Dermis microvascular lymphatic vessel endothelial cell (primary cell): ENCODE measurements around the gene TBC1D17. TPM values are rescaled to one million over a fixed set of nuclear protein-coding genes. Genes with fewer than 3 reads are reported as not detected.

Experiments used
- DNase-seq, 2 donors: peaks; one replicate each; pipeline versions ENCODE4 v3.0.0 to v3.0.0-alpha.2; 2010; ENCODE audit warnings: low read depth in 2 of 2
- total RNA-seq: library from RNA; depleted of rRNA; stranded (reverse); fragments of >200 nt; gene quantifications from 2 replicates; pipeline ENCODE4 v1.2.1, GENCODE V29; 2014

The TBC1D17 gene
- total RNA-seq, 1 donor from 2014 or later, result 7.6 TPM

- DNase-seq, result peak in 1 of 2 donors; percentile 47
These were observed 29.5 kb upstream of the TBC1D17 start for GRCh38 chr19:49847731-49848696.

- no peak for DNase-seq
These were observed 28.6 kb upstream of the TBC1D17 start for GRCh38 chr19:49848938-49849337.

GRCh38 chr19:49849433-49850220, 27.9 kb upstream of the TBC1D17 start:
- DNase-seq, result no peak

DNA sequence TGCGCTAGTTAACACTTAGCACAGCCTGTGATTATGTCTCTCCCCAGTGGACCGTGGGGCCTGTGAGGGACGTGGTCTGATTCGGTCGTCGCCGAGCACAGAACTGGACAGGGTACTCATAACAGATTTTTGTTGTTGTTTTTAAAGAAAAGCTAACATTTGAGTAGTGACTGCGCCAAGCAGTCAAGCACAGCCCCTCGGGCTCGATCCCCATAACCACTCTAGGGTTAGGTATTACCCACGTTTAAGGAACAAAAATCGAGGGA, 27.3 kb upstream of the TBC1D17 start:
- no peak for DNase-seq

GRCh38 chr19:49850487-49851342, 26.8 kb upstream of the TBC1D17 start, which contains the start of gene PTOV1:
Gene PTOV1 (plus strand): TSS chr19:49851159.
- DNase-seq, result peak; percentile 82 to 94

GRCh38 chr19:49851456-49852259, 25.8 kb upstream of the TBC1D17 start:
- peak in 1 of 2 donors; percentile 75 for DNase-seq

DNA sequence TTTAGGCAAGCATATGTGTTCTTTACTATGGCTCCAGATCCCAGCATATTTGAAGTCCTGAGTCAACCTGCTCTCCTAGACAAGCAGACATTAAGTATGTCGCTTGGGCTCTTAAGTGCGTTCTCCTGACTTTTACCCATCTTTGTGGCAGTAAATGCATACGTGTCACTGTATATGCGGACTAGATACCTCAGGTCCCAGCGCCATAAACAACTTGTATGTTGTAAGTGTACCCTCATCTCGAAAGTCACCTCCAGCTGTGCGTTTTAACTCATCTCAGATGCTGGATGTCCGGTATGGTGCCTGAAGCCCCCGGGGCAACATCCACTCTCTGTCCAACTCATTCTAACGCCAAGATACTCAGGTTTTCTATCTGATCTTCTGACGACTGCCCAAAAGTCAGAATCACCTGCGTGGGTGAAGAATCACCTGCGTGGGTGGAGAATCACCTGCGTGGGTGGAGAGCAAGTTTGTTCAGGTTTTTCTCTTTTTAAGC, 24.8 kb upstream of the TBC1D17 start:
- no peak for DNase-seq

DNA sequence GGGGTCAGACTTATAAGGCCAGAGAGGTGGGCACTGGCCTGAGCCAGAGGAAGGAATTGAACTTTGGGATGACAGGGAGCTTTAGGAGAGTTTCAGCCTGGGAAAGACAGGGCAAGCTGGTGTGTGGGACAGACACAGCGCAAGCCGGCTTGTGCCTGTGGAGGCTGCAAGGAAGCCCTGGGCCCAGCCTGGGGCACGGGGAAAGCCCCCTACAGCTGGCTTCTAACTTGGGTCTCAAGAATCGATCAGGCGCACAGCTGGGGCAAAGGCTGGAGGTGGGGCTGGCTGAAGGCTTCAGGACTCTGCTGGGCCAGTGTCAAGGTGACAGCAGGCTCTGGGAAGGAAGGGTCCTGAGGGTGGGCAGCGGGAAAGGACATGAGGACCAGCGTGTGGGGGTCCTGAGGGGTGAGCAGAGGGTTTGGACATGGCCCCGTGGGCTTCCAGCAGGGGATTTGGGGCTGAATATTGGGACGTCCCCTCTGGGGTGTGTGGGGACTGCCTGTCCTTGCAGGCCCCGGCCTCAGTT, 23.6 kb upstream of the TBC1D17 start:
- DNase-seq, result no peak

GRCh38 chr19:49854378-49855263, 22.9 kb upstream of the TBC1D17 start:
- no peak for DNase-seq

- no peak for DNase-seq
These were observed 22.2 kb upstream of the TBC1D17 start for GRCh38 chr19:49855277-49855675.

GRCh38 chr19:49855676-49856573, 21.6 kb upstream of the TBC1D17 start:
- no peak for DNase-seq

GRCh38 chr19:49856574-49857021, 20.9 kb upstream of the TBC1D17 start:
- DNase-seq, result no peak

GRCh38 chr19:49857061-49857837, 20.3 kb upstream of the TBC1D17 start:
- DNase-seq, result no peak

DNA sequence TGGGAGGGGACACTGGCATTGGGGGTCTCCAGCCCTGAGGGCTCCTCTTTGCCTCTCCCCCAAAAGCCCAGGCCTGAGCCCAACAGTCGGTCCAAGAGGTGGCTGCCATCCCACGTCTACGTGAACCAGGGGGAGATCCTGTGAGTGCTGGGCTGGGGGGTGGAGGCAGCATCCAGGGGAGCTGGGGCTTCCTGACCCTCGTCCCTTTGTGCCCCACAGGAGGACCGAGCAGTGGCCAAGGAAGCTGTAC, 19.7 kb upstream of the TBC1D17 start:
- no peak for DNase-seq

- DNase-seq, result no peak
These were observed 19.2 kb upstream of the TBC1D17 start for GRCh38 chr19:49858088-49858985.

DNA sequence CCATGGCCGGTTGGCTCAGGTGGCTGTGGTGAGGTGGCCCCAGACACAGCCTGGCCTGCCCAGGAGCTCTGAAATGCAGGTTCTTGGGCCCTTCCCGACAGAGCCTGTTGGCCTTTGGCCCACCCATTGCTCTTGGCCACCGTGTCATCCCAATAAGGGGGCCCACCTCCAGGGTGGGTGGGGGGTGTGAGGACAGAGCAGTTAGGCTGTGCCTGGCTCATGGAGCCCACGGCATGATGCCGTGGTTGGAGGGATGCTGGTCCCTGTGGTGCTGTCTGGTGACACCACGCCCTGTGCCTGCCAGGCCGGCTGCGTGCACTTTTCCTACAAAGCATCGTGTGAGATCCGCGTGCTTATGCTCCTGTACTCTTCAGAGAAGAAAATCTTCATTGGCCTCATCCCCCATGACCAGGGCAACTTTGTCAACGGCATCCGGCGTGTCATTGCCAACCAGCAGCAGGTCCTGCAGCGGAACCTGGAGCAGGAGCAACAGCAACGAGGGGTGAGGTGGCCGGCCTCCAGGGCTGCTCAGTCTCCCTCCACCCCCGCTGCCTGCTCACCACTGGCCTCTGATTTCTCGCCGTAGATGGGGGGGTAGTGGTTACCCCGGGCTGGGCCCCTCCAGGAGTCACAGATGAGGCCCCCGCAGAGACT, 17.7 kb upstream of the TBC1D17 start:
- DNase-seq, result no peak
